PFSK-1 (cell line): ENCODE data around the gene ATP1B4.

Experiments used
- SIN3A ChIP-seq: IDR thresholded peaks from 2 replicates; pipeline ENCODE4 v1.6.1; 2012; ENCODE audit warnings: mild to moderate bottlenecking, low read length, moderate library complexity, borderline replicate concordance; ENCODE audit not compliant: insufficient read depth
- TF ChIP-seq, protein P1 (sequence below), 2 experiments: IDR thresholded peaks; 2 replicates each; pipeline versions ENCODE4 v1.6.1 to v1.8.0; 2011 to 2012; ENCODE audit warnings: low read depth in 2 of 2, low read length in 2 of 2, control low read depth in 1 of 2, inconsistent platforms in 1 of 2, mild to moderate bottlenecking in 1 of 2, moderate library complexity in 1 of 2; ENCODE audit not compliant: insufficient read depth in 1 of 2

DNA sequence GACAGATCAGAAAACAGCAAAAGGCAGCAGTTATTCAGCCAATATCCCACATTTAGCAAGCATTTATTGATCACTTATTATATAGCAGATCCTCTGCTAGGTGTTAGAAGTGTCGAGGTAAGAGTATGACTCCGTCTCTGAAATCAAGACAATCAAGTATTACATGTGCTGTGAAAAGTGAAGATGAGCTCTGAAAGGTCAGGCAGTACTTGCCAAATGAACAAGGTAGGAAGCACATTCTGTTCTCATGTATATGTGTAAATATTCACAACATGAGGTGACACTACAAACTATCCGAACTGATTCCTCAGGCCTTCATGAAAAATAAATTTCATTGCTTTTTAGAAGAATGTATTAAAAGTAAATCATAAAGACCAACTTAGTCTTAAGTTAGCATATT, 15.3 kb downstream of the ATP1B4 start:
- no peak for TF ChIP-seq SIN3A
- TF ChIP-seq, protein P1, sequence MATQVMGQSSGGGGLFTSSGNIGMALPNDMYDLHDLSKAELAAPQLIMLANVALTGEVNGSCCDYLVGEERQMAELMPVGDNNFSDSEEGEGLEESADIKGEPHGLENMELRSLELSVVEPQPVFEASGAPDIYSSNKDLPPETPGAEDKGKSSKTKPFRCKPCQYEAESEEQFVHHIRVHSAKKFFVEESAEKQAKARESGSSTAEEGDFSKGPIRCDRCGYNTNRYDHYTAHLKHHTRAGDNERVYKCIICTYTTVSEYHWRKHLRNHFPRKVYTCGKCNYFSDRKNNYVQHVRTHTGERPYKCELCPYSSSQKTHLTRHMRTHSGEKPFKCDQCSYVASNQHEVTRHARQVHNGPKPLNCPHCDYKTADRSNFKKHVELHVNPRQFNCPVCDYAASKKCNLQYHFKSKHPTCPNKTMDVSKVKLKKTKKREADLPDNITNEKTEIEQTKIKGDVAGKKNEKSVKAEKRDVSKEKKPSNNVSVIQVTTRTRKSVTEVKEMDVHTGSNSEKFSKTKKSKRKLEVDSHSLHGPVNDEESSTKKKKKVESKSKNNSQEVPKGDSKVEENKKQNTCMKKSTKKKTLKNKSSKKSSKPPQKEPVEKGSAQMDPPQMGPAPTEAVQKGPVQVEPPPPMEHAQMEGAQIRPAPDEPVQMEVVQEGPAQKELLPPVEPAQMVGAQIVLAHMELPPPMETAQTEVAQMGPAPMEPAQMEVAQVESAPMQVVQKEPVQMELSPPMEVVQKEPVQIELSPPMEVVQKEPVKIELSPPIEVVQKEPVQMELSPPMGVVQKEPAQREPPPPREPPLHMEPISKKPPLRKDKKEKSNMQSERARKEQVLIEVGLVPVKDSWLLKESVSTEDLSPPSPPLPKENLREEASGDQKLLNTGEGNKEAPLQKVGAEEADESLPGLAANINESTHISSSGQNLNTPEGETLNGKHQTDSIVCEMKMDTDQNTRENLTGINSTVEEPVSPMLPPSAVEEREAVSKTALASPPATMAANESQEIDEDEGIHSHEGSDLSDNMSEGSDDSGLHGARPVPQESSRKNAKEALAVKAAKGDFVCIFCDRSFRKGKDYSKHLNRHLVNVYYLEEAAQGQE (IDR thresholded peaks at IDR 0.05; ENCODE audit: insufficient read depth in 1 of 2, low read depth in 2 of 2, low read length in 2 of 2), result no peak
